Measurements from ENCODE around the gene PKD1.

Gene PKD1

GRCh38 chr16:2086812-2087747 is 48.6 kb downstream of the PKD1 start:
- H3K4me3 ChIP-seq (ENCODE audit: low read depth, low read length), result no peak overlapping the region
- TF ChIP-seq CTCF (IDR thresholded peaks at IDR 0.05; ENCODE audit: insufficient read depth, low read depth, low read length, missing control alignments), result no peak
- DNase-seq (ENCODE audit: low read depth), result no peak

GRCh38 chr16:2086106-2086742 is 49.5 kb downstream of the PKD1 start:
- H3K4me3 ChIP-seq (ENCODE audit: low read depth, low read length), result no peak overlapping the region
- DNase-seq (ENCODE audit: low read depth), result no peak

GRCh38 chr16:2085669-2086068 is 50.0 kb downstream of the PKD1 start:
- no peak for TF ChIP-seq CTCF (IDR thresholded peaks at IDR 0.05; ENCODE audit: insufficient read depth, low read depth, low read length, missing control alignments)
- DNase-seq (ENCODE audit: low read depth), result no peak
- H3K4me3 ChIP-seq (ENCODE audit: low read depth, low read length), result no peak overlapping the region

More at GRCh38 chr16:2086106-2086742, 49.5 kb downstream of the PKD1 start:
- TF ChIP-seq CTCF (IDR thresholded peaks at IDR 0.05; ENCODE audit: insufficient read depth, low read depth, low read length, missing control alignments), result no peak

- no peak for TF ChIP-seq CTCF (IDR thresholded peaks at IDR 0.05; ENCODE audit: insufficient read depth, low read depth, low read length, missing control alignments)
- DNase-seq (ENCODE audit: low read depth), result no peak
- H3K4me3 ChIP-seq (ENCODE audit: low read depth, low read length), result no peak overlapping the region
Observed at GRCh38 chr16:2084895-2085625, 50.6 kb downstream of the PKD1 start.

- no peak for TF ChIP-seq CTCF (IDR thresholded peaks at IDR 0.05; ENCODE audit: insufficient read depth, low read depth, low read length, missing control alignments)
- no peak for DNase-seq (ENCODE audit: low read depth)
- no peak overlapping the region for H3K4me3 ChIP-seq (ENCODE audit: low read depth, low read length)
Observed at GRCh38 chr16:2083876-2084780, 51.6 kb downstream of the PKD1 start.

- no peak overlapping the region for H3K4me3 ChIP-seq (ENCODE audit: low read depth, low read length)
- no peak for TF ChIP-seq CTCF (IDR thresholded peaks at IDR 0.05; ENCODE audit: insufficient read depth, low read depth, low read length, missing control alignments)
- DNase-seq (ENCODE audit: low read depth), result no peak
Observed at GRCh38 chr16:2083409-2083808, 52.3 kb downstream of the PKD1 start.
